GM12873 (cell line): ENCODE data around the gene SHKBP1.

Experiments
- TF ChIP-seq, protein P1 (sequence below): IDR thresholded peaks from 2 replicates; pipeline ENCODE4 v1.5.1; 2012; ENCODE audit warnings: low read depth, mild to moderate bottlenecking, moderate library complexity, low read length, control low read depth; ENCODE audit not compliant: insufficient read depth; ENCODE audit errors: missing control alignments

SHKBP1 gene

DNA sequence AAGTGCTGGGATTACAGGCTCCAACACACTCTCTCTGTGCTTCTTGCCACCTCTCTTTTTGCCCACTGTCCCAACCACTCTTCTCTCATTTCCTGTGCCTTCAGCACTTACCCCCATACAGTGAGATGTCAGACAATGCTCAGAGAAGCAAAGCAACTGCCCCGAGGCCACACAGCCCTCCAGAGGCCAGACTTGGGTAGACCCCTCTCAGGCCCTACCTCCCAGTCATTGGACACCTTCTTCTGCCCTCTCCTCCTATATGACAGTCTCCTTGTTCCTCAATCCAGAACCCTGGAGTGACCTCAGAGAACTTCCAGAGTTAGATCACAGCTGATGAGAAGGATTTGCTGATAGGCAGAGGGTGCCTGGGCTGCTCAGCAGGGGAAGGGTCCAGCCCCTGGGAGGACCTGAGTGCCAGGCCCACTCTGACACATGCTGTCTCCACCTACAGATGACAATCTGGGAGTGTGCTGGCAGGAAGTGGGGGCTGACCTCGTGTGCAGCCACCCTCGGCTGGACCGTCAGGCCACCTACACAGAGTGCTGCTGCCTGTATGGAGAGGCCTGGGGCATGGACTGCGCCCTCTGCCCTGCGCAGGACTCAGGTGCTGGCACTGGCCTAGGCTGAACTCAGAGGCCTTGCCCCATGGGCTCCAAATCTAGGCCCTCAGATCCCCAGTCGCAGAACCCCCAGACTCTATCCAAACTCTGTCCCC is 48.9 kb downstream of the SHKBP1 start:
- TF ChIP-seq, protein P1, sequence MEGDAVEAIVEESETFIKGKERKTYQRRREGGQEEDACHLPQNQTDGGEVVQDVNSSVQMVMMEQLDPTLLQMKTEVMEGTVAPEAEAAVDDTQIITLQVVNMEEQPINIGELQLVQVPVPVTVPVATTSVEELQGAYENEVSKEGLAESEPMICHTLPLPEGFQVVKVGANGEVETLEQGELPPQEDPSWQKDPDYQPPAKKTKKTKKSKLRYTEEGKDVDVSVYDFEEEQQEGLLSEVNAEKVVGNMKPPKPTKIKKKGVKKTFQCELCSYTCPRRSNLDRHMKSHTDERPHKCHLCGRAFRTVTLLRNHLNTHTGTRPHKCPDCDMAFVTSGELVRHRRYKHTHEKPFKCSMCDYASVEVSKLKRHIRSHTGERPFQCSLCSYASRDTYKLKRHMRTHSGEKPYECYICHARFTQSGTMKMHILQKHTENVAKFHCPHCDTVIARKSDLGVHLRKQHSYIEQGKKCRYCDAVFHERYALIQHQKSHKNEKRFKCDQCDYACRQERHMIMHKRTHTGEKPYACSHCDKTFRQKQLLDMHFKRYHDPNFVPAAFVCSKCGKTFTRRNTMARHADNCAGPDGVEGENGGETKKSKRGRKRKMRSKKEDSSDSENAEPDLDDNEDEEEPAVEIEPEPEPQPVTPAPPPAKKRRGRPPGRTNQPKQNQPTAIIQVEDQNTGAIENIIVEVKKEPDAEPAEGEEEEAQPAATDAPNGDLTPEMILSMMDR = no peak

DNA sequence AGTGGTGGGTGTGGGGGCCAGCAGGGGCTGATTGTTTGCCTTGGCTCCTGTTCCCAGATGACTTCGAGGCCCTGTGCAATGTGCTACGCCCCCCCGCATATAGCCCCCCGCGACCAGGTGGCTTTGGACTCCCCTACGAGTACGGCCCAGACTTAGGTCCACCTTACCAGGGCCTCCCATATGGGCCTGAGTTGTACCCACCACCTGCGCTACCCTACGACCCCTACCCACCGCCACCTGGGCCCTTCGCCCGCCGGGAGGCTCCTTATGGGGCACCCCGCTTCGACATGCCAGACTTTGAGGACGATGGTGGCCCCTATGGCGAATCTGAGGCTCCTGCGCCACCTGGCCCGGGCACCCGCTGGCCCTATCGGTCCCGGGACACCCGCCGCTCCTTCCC is 50.2 kb downstream of the SHKBP1 start:
- TF ChIP-seq, protein P1 = no peak

DNA sequence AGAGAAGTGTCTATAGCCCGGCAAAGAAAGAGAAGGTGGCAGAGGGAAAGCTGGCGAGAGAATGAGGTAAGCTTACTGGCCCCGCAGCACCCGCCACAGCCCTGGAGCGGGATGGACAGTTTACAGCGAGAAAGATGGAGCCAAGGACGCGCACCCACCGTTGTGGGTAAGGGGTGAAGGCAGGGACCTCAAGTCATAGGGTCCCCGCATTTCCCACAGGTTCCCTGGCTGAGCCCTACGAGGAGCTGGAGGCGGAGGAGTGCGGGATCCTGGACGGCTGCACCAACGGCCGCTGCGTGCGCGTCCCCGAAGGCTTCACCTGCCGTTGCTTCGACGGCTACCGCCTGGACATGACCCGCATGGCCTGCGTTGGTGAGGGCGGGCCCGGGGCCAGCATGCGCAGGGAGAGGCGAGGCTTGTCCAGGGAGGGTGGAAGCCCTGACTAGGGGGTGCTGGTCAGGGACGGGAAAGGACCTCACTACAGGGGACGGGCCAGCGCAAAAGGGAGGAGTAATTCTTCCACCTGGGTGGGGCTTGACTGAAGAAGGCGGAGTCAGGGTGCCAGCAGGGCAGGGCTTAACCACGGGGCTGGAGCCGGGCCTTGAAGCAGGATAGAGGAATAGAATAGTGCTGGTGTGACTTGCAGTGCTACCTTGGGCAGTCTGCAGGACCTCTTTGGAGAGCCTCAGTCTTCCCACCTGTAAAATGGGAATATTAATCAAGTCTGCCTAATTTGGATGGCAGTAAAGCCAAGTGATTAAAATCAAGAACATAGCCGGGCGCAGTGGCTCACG is 51.0 kb downstream of the SHKBP1 start:
- TF ChIP-seq, protein P1 = no peak

DNA sequence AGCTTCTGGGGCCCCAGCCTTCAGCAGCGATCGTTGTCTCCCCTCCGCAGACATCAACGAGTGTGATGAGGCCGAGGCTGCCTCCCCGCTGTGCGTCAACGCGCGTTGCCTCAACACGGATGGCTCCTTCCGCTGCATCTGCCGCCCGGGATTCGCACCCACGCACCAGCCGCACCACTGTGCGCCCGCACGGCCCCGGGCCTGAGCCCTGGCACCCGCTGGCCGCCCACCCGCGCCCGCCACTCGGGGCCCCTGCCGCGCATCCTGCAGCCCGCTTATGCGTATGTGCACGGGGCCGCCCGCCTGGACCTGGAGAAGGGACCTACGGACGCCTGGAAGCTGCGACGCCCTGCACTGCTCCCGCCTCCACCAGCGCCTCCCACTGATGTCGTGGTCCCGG is 52.7 kb downstream of the SHKBP1 start:
- TF ChIP-seq, protein P1 = no peak

DNA sequence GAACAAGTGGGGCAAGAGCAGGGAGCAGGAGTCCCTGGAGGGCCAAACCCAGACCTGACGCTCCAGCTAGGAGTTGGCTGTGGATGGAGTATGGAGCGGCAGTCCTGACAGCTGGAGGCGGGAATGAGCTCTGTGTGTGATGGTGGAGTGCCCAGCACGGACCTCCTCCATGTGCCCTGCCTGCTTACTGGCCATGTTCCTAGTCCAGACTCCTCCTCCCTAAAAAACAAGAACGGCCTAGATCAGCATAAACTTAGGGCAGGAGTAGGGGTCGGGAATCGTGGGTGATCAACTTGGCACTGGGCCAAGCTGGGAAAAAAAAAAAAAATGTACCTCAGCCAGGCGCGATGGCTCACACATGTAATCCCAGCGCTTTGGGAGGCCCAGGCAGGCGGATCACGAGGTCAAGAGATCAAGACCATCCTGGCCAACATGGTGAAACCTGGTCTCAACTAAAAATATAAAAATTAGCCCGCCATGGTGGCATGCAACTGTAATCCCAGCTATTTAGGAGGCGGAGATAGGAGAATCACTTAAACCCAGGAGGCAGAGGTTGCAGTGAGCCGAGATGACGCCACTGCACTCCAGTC is 54.0 kb downstream of the SHKBP1 start:
- TF ChIP-seq, protein P1 = no peak

DNA sequence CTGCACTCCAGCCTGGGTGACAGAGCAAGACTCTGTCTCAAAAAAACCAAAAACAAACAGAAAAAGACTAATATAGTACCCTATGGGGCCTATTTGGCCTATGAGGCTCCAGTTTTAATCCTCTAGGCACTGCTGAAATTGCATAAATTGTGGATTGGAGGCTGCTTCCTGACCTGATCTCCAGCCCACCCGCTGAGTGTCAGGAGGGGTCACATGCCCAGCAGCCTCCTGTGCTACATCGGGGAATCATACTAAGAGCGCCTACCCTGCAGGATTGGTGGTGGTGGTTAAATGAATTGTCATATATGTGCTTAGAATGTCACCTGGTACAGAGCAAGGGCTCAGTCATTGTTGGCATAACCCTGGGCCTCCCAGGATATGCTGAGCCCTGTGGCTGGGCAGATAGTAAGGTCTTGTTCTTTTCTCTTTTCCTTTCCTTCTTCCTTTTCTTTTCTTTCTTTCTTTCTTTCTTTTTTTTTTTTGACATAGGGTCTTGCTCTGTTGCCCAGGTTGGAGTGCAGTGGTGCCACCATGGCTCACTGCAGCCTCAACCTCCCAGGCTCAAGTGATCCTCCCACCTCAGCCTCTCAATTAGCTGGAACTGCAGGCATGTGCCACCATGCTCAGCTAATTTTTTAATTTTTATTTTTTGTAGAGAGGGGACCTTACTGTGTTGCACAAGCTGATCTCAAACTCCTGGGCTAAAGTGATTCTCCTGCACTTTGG is 55.8 kb downstream of the SHKBP1 start:
- TF ChIP-seq, protein P1 = no peak
